Smooth muscle cell (in vitro differentiated cells): ENCODE results near the gene BACH2. TPM values are rescaled to one million over a fixed set of nuclear protein-coding genes. Genes with fewer than 3 reads are reported as not detected.

Experiments
- DNase-seq: peaks from one replicate; lab custom pipeline; 2025; ENCODE audit not compliant: unreplicated experiment; lab: John Stamatoyannopoulos, UW
- H2AFZ ChIP-seq: fragments of 200-600 bp; sonication (generic); 2 replicates; pipeline ENCODE4 v1.6.0; 2016; ENCODE audit warnings: antibody characterized with exemption, low read depth, mild to moderate bottlenecking
- H3F3A ChIP-seq: fragments of 200-600 bp; sonication (generic); 2 replicates; pipeline ENCODE4 v1.6.0; 2017; ENCODE audit warnings: antibody characterized with exemption, low read depth
- H3K27ac ChIP-seq: fragments of 200-600 bp; sonication (generic); 2 replicates; pipeline ENCODE4 v1.5.1; 2016; ENCODE audit warnings: low read depth, mild to moderate bottlenecking
- H3K27me3 ChIP-seq: fragments of 200-600 bp; sonication (generic); 2 replicates; pipeline ENCODE4 v1.6.1; 2016; ENCODE audit warnings: low read depth, mild to moderate bottlenecking
- H3K36me3 ChIP-seq: fragments of 200-600 bp; sonication (generic); 2 replicates; pipeline ENCODE4 v1.5.1; 2016; ENCODE audit warnings: low read depth
- H3K4me1 ChIP-seq: fragments of 200-600 bp; sonication (generic); 2 replicates; pipeline ENCODE4 v1.5.1; 2016; ENCODE audit warnings: low read depth
- H3K4me2 ChIP-seq: fragments of 200-600 bp; sonication (generic); 2 replicates; pipeline ENCODE4 v1.6.0; 2016; ENCODE audit warnings: mild to moderate bottlenecking
- H3K4me3 ChIP-seq: fragments of 200-600 bp; sonication (generic); 2 replicates; pipeline ENCODE4 v1.5.1; 2016; ENCODE audit warnings: mild to moderate bottlenecking
- H3K79me2 ChIP-seq: fragments of 200-600 bp; sonication (generic); 2 replicates; pipeline ENCODE4 v1.6.0; 2016; ENCODE audit warnings: low read depth, mild to moderate bottlenecking
- H3K9ac ChIP-seq: fragments of 200-600 bp; sonication (generic); 2 replicates; pipeline ENCODE4 v1.6.0; 2016; ENCODE audit warnings: low read depth
- H3K9me3 ChIP-seq: fragments of 200-600 bp; sonication (generic); replicated peaks from 2 replicates; pipeline ENCODE4 v1.5.1; 2016; ENCODE audit warnings: low read depth
- H4K20me1 ChIP-seq: fragments of 200-600 bp; sonication (generic); 2 replicates; pipeline ENCODE4 v1.6.0; 2016; ENCODE audit warnings: low read depth
- WGBS: methylation state at CpG from one replicate; pipeline ENCODE4 v1.1.7; 2016; ENCODE audit warnings: low lambda C conversion rate; 5-methylcytosine and 5-hydroxymethylcytosine counted together
- polyA plus RNA-seq: library from polyadenylated mRNA; unstranded; fragments of >200 nt; fragmentation: Nextera tagmentation; extraction: Ambion mirVana; gene quantifications from 2 replicates; pipeline ENCODE4 v1.2.1, GENCODE V29; 2016
- total RNA-seq: library from RNA; depleted of rRNA; stranded (reverse); fragments of >200 nt; gene quantifications from 2 replicates; pipeline ENCODE4 v1.2.3, GENCODE V29; 2014
- TF ChIP-seq, protein P1 (sequence below): fragments of 200-600 bp; sonication (generic); IDR thresholded peaks from 2 replicates; pipeline ENCODE4 v1.5.1; 2017; ENCODE audit warnings: borderline replicate concordance, mild to moderate bottlenecking, antibody characterized with exemption; ENCODE audit not compliant: insufficient read depth, poor library complexity, severe bottlenecking

BACH2 gene
- total and polyA plus RNA-seq, 2 experiments from 2014 or later = 3.0 to 4.5 TPM

GRCh38 chr6:90086517-90086916 lies 210.1 kb downstream of the BACH2 start:
- Histone ChIP-seq H3K79me2 (no peaks in the 10 kb centered on the region), H2AFZ (no peak overlapping the region), H3K27me3 (no peaks in the 10 kb centered on the region), H3K27ac (peak overlapping the region; percentile 77), H3K9me3 (no peaks in the 10 kb centered on the region), H3K4me3 (no peak overlapping the region), H3K4me2 (peak overlapping the region; percentile 26), H3K4me1 (no peaks in the 10 kb centered on the region), H3K36me3 (no peaks in the 10 kb centered on the region), H3K9ac (no peak overlapping the region), H4K20me1 (no peaks in the 10 kb centered on the region), H3F3A (no peaks in the 10 kb centered on the region)
- DNase-seq = no peak
- 66% methylated on average over 7 of the region's 7 CpGs for WGBS
- TF ChIP-seq, protein P1, sequence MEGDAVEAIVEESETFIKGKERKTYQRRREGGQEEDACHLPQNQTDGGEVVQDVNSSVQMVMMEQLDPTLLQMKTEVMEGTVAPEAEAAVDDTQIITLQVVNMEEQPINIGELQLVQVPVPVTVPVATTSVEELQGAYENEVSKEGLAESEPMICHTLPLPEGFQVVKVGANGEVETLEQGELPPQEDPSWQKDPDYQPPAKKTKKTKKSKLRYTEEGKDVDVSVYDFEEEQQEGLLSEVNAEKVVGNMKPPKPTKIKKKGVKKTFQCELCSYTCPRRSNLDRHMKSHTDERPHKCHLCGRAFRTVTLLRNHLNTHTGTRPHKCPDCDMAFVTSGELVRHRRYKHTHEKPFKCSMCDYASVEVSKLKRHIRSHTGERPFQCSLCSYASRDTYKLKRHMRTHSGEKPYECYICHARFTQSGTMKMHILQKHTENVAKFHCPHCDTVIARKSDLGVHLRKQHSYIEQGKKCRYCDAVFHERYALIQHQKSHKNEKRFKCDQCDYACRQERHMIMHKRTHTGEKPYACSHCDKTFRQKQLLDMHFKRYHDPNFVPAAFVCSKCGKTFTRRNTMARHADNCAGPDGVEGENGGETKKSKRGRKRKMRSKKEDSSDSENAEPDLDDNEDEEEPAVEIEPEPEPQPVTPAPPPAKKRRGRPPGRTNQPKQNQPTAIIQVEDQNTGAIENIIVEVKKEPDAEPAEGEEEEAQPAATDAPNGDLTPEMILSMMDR = no peak

- Histone ChIP-seq H3K9me3 (no peaks in the 10 kb centered on the region), H3K79me2 (no peaks in the 10 kb centered on the region), H3K4me3 (no peak overlapping the region), H3K4me2 (no peak overlapping the region), H3F3A (no peaks in the 10 kb centered on the region), H3K36me3 (no peaks in the 10 kb centered on the region), H4K20me1 (no peaks in the 10 kb centered on the region), H3K27me3 (no peaks in the 10 kb centered on the region), H2AFZ (no peak overlapping the region), H3K9ac (no peak overlapping the region), H3K27ac (no peak overlapping the region), H3K4me1 (no peaks in the 10 kb centered on the region)
- no peak for DNase-seq
- TF ChIP-seq, protein P1 = no peak
- WGBS = 87% methylated on average over 4 of the region's 4 CpGs
Observed at GRCh38 chr6:90083891-90084290, 212.8 kb downstream of the BACH2 start.

DNA sequence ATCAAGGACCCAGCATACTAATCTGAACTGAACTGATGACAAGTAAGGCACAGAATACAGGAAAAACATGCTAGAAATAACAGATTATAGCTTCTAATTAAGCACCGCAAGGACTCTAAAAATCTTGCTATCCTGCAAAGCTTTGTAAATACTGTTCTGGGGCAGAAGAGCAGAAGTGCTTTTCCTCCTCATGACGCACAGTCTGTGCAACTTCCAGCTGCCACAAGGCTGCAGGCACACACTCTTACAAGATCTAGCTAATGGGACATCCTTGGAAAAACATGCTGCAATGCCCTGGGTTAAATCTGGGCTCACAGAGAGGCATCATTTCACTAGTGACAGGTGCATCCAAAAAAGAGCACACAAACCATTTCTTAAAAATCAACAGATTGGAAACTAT lies 213.8 kb downstream of the BACH2 start:
- no peaks in the 10 kb centered on the region for H3K4me1 ChIP-seq
- H3K4me3 ChIP-seq = no peak overlapping the region
- no peak overlapping the region for H3K27ac ChIP-seq
- H3K27me3 ChIP-seq = no peaks in the 10 kb centered on the region
- no peak overlapping the region for H3K9ac ChIP-seq
- WGBS = 69% methylated on average over 2 of the region's 2 CpGs
- no peak for DNase-seq
- H4K20me1 ChIP-seq = no peaks in the 10 kb centered on the region
- H3K79me2 ChIP-seq = no peaks in the 10 kb centered on the region
- no peaks in the 10 kb centered on the region for H3F3A ChIP-seq
- no peak overlapping the region for H3K4me2 ChIP-seq
- no peaks in the 10 kb centered on the region for H3K36me3 ChIP-seq
- TF ChIP-seq, protein P1 = no peak
- no peak overlapping the region for H2AFZ ChIP-seq
- no peaks in the 10 kb centered on the region for H3K9me3 ChIP-seq

- Histone ChIP-seq H3K9me3 (no peaks in the 10 kb centered on the region), H4K20me1 (no peaks in the 10 kb centered on the region), H3K4me2 (peak overlapping the region; percentile 38), H3K79me2 (no peaks in the 10 kb centered on the region), H3K4me3 (no peak overlapping the region), H3K4me1 (no peaks in the 10 kb centered on the region), H3K36me3 (no peaks in the 10 kb centered on the region), H2AFZ (no peak overlapping the region), H3K9ac (no peak overlapping the region), H3F3A (no peaks in the 10 kb centered on the region), H3K27me3 (no peaks in the 10 kb centered on the region), H3K27ac (no peak overlapping the region)
- 68% methylated on average over 9 of the region's 9 CpGs for WGBS
- DNase-seq = no peak
- TF ChIP-seq, protein P1 = no peak
Observed at GRCh38 chr6:90080876-90081481, 215.7 kb downstream of the BACH2 start.
